Measurements from ENCODE around the gene POT1.

Gene POT1

GRCh38 chr7:124912972-124913371, 16.7 kb downstream of the POT1 start:
- DNase-seq (ENCODE audit: low read depth in 2 of 2): no peak

DNA sequence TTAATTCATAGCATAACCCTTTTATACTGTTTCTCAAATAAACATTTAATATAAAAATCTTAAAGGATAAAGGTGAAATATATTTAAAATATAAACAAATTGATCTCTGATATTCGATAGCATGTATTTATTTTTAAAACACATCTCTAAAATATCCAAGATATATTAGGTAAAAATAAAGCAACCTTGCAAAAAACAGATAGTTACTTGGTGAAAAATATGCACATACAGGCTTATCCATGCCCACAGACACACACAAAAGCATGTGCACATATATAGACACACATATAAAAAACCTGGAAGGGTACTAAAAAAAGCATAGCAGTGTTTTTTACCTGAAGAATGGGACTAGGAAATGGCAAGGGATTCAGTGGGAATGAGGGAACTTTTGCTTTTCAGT, 19.8 kb downstream of the POT1 start:
- DNase-seq (ENCODE audit: low read depth in 2 of 2): no peak

GRCh38 chr7:124908259-124908658, 21.4 kb downstream of the POT1 start:
- DNase-seq (ENCODE audit: low read depth in 2 of 2): no peak

DNA sequence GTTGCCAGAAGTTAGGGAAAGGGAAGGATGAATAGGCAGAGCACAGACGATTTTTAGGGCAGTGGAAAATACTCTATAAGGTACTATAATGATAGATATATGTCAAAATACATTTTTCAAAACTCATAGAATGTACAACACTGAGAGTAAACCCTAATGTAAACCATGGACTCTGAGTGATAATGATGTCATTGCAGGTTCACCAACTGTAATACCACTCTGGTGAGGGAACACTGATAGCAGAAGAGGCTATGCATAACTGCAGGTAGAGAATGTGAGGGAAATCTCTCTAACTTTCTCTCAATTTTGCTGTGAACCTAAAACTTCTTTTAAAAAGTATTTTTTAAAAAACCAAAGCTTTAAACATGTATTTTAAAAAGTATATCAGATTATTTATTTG, 22.1 kb downstream of the POT1 start:
- DNase-seq (ENCODE audit: low read depth in 2 of 2): no peak

GRCh38 chr7:124898531-124898930, 31.1 kb downstream of the POT1 start:
- DNase-seq (ENCODE audit: low read depth in 2 of 2): no peak

- no peak for DNase-seq (ENCODE audit: low read depth in 2 of 2)
These were observed 33.6 kb downstream of the POT1 start for GRCh38 chr7:124896001-124896400.

DNA sequence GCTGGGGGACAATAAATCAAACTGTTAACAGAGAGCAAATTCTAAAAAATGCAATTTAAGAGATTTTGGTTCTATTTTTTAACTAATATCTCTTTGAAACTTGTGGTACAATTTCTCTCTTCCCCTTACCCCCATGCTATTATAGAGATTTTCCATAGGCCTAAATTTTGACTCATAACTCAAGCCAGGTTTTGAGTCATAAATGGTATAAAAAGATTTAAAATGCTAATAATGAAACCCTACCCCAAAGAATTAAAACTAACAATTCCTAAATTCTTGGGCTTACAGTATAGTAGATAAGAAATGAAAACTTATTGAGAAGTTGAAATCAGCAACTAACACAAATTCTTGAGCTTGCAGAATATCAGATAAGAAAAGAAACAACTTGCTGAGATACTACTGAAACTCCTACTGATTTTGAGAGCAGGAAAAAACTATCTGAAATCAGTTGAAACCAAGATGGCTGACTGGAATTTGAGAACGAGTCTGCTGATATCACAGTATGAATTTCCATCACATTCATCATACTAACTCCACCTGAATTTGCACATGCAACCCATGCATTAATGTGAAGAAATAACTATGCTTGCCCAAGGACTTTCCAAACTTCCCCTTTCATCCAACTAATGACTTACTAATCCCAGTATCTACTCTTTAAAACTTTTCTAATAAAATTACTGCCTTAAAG, 36.3 kb downstream of the POT1 start:
- DNase-seq (ENCODE audit: low read depth in 2 of 2): no peak

GRCh38 chr7:124887247-124887646, 42.4 kb downstream of the POT1 start:
- DNase-seq (ENCODE audit: low read depth in 2 of 2): no peak

- DNase-seq (ENCODE audit: low read depth in 2 of 2): no peak
These were observed 47.6 kb downstream of the POT1 start for GRCh38 chr7:124881981-124882380.

DNA sequence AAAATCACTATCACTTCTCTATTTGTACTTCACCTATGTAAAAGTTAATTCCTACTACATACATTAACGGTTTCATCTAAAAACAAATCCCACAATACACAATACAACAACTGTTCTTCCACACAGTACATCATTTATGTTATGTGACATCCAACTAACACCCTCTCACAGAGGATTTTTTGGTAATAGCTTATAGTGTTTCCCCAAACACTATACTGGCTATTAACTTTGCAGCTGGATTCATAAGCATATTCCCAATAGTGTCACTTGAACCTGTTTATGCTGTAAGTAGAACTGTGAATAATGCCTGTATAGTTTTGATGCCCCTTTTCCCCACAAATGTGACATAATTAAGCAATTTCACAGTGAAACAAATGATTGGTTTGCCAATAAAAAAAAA, 49.9 kb downstream of the POT1 start:
- no peak for DNase-seq (ENCODE audit: low read depth in 2 of 2)

DNA sequence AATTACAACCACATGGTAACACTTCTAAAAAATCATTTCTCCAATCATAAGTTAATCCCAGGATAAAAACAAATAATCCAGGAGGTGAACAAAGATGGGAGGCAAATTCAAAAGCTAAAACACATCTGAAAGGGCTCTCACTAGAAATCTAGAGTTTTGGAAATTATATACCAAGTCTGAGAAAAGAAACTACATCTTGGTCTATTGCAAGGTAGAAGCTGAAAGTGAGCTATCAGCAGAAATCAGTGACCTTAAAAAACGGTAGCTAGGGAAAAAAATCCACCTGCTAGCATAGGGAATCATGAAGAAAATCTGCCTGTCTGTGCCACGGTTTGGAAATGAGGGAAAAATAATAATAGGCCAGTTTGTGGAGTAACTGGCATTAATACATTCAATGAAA, 50.5 kb downstream of the POT1 start:
- DNase-seq (ENCODE audit: low read depth in 2 of 2): no peak

DNA sequence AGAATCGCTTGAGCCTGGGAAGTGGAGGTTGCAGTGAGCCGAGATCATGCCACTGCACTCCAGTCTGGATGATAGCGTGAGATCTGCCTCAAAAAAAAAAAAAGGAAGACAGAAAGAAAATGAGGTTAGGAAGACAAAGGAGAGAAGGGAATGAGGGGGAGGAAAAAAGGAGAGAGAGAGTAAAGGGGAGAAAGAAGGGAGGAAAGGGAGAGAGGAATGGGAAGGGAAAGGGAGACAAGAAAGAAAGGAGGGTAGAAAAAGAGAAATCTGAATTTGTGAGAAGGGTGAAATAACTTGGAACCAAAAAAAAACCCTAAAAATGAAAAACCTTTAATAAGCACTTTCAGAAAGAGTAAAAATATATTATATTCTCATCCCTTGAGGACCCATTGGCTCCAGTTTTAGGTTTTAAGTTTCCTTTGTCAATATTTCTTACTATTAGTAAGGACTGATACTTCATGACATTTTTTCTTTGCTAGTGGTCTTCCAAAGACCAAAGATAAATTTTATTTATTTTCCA, 54.9 kb downstream of the POT1 start:
- no peak for DNase-seq (ENCODE audit: low read depth in 2 of 2)

DNA sequence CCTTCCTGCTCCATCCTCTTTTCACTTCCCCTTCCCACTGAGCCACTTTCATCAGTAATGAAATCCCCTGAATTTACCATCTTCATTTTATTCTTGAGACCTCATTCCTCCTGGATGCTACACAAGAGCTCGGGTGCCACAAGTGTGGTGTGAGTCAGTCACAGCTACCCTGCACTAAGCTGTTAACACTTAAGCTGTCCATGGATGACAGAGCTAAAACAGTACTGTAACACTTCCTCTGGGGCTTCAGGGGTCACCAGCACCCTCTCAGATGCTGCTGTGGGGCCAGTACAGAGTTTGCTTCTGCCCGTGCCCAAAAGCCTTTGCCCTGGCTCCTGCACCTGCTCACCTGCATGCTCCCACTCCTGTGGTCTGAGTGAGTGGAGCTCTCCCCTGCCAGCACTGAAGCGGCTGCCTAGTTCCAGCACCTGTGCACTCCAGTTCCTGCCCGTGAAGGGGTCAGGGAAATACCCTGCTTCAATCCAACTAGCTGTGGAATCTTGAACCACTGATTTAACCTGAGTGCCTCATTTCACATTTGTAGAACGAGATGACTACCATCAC, 71.9 kb downstream of the POT1 start:
- no peak for DNase-seq (ENCODE audit: low read depth in 2 of 2)

GRCh38 chr7:124856299-124856888, 73.2 kb downstream of the POT1 start:
- no peak for DNase-seq (ENCODE audit: low read depth in 2 of 2)

DNA sequence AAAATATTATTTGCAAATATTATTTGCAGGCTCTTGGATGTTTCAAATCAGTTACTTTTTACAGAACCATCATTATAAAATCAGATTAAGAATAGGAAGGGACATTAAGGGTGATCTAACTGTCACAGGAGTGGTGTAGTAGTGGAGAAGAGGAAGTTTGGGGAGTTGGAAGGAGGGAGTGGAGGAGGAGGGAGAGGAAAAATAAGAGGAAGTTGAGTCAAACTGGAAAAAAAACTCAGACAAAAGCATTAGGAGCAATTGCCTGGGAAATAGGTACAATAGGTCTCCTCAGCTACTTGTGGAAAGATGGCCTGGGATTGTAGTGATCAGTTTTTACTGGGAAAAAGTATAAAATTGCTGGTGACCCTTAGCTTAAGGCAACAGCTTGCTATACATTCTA, 86.3 kb downstream of the POT1 start:
- no peak for DNase-seq (ENCODE audit: low read depth in 2 of 2)

GRCh38 chr7:124840435-124840834, 89.2 kb downstream of the POT1 start:
- DNase-seq (ENCODE audit: low read depth in 2 of 2): no peak

DNA sequence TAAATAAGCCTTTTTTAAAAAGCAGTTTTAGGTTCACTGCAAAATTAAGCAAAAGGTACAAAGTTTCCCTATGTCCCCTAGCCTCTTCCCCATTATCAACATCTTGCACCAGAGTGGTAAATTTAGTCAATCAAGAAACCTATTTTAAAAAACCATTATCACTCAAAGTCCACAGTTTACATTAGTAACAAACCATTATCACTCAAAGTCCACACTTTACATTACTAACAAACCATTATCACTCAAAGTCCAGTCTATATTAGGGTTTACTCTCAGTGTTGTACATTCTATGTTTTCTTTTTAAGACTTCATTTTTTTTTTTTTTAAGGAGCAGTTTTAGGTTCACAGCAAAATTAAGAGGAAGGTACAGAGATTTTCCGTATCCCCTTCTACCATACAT, 89.9 kb downstream of the POT1 start:
- no peak for DNase-seq (ENCODE audit: low read depth in 2 of 2)

DNA sequence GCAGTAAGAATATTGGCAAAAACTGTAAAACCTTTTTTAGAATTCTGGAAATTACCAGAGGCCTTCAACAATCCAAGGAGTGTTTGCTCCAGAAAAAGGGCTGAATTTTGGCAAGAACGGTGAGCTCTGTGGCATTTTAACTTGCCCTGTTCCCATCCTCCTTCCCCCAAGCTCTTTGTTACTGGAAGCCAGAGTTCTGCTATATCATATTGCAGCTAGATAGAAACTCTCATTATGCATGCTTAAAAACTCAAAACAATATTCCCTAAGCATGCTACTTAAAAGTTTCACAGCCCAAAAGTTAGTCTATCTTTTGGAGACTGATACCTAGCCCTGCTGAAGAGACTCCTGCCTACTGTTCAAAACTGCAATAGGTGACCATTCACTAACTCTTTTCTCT, 93.5 kb downstream of the POT1 start:
- no peak for DNase-seq (ENCODE audit: low read depth in 2 of 2)

DNA sequence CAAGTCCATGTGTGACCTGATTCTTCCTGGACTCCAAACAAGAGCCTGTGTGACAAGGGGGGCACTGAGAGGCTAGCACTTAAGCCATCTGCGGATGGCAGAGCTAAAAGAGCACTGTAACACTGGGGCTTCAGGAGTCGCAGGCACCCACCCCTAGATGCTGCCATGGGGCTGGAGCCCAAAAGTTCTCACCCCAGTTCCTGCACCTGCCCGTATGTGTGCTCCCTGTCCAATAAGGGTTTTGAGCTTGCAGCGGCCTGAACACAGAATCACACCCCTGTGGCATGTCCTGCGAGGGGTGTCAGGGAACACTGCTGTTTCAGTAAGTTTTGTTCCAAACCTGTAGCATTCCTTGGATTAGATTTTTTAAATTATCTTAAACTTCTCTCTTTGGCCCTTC, 110.8 kb downstream of the POT1 start:
- DNase-seq (ENCODE audit: low read depth in 2 of 2): no peak

DNA sequence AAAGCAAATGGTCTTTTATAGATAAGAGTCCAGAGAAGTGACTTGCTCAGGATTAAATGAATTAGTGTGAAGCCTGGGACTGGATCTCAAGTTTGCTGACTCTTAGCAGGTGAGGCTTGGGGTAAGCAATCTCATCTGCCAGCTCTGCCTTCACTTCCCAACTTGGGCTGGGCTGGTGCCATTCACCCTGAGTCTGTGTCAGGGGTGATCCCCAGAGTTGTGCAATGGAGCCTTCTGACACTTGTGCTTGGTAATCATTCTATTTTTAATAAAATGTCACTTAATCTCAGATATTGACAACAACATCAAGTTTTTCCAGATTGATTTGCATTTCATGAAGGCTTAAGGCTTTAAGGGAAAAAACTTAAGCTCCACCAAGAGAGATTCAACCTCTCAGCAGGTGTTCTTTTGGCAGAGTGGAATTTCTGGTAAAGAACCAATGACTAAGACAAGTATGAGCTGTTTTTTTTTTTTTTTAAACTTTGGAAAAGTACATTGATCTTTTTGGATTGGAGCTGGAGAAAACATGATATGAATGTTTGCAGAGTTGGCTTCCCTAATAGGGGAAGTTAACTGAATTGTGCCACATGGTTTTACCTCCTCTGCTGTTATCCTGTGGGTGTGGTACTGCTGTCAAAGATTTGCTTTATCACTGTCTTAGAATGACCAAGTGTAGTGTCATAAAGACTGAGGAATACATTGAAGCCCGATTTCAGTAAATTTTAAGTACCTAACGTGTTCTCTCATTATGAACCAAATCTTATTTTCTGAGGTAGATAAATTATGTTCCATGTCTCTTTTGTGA, 115.4 kb downstream of the POT1 start:
- DNase-seq (ENCODE audit: low read depth in 2 of 2): no peak

GRCh38 chr7:124812764-124813163, 116.9 kb downstream of the POT1 start:
- DNase-seq (ENCODE audit: low read depth in 2 of 2): no peak

GRCh38 chr7:124811341-124811740, 118.3 kb downstream of the POT1 start:
- DNase-seq (ENCODE audit: low read depth in 2 of 2): no peak

DNA sequence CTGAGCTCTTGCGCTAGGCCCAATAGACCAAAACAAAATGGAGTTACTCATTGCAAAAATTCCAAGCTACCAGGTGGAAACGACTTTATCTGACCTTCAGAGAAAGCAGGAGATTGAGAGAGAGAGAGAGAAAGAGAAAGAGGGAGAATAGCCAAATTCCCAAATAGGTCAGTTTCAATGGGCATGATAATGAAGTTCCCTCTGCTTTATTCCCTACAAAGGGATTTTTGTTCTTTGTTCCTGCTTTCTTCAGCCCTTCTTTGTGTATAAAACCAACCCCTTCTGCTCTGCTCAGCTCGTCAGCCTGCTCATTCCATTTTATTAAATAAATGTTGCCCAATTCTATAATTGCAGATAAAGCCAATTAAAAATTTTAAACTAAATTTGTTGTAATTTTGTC, 119.0 kb downstream of the POT1 start:
- DNase-seq (ENCODE audit: low read depth in 2 of 2): no peak
